GM18526 (cell line): ENCODE measurements around the gene PIM1.

ENCODE experiments used
- POLR2A ChIP-seq: IDR thresholded peaks from 3 replicates; pipeline ENCODE4 v1.6.1; 2011; ENCODE audit not compliant: insufficient read length; ENCODE audit errors: extremely low read depth

The PIM1 gene

DNA sequence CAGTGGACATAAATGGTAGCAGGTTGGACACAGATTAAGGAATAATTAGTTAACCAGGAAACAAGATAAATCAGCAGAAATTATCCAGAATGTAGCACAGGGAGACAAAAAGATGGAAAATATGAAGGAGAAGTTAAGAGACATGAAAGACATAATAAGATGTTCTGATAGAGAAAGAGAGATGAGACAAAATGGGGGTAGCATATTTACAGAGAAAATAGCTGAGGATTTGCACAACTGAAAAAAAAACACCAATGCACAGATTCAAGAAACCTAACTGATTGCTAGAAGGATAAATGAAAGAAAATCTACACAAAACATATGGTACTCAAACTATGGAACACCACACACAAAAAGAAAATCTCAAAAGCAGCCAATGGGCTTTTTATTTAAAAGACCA, 53.0 kb downstream of the PIM1 start:
- no peak for TF ChIP-seq POLR2A
